Stimulated activated CD4-positive, alpha-beta T cell treated with anti-CD3 and anti-CD28 coated beads, Interleukin-15, amount 100 ng/mL, for 24 hours (primary cell): ENCODE results near the gene TSPAN33.
"Not testable (repeated sequence)": the region's sequence is repeated elsewhere in the genome, so short reads cannot be mapped to it uniquely, and the experiment has no call there.

Source experiments
- DNase-seq: peaks from one replicate; pipeline ENCODE4 v3.0.0-alpha.2; 2020

The TSPAN33 gene

GRCh38 chr7:129209067-129209926, 64.8 kb downstream of the TSPAN33 start:
- no peak for DNase-seq

DNA sequence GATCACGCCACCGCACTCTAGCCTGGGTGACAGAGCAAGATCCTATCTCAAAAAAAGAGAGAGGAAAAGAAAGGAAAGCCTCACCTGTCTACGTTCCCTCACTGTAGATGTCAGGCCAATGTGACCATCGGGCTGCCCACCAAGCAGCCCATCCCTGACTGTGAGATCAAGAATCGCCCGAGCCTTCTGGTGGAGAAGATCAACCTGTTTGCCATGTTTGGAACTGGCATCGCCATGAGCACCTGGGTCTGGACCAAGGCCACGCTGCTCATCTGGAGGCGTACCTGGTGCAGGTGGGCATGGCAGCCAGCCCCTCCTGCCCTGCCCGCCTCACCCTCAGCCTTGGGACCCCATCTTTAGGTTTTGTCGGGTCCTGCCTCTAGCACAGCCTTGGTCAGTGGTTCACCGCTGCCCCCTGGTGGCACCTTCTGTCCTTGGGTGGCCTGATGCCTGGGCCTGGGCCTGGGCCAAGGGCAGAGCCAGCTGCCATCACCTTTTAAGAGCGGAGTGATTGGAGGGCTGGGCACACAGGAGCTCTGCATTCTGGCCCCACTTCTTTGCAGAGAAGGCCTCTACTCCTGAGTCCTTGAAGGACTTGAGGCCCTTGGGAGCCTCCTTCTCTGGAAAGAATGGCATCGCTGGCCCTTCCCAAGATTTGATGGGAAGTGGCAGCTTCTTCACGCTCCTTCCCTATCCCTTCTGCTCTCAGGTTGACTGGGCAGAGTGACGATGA, 65.9 kb downstream of the TSPAN33 start:
- DNase-seq: peak; percentile 83

GRCh38 chr7:129210989-129211312, 66.4 kb downstream of the TSPAN33 start:
- DNase-seq: no peak

DNA sequence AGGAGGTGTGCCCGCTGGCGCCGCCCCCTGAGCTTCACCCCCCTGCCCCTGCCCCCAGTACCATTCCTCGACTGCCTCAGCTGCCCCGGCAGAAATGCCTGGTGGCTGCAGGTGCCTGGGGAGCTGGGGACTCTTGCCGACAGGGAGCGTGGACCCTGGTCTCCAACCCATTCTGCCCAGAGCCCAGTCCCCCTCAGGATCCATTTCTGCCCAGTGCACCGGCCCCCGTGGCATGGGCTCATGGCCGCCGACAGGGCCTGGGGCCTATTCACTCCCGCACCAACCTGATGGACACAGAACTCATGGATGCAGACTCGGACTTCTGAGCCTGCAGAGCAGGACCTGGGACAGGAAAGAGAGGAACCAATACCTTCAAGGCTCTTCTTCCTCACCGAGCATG, 67.6 kb downstream of the TSPAN33 start:
- no peak for DNase-seq

- no peak for DNase-seq
Measured at GRCh38 chr7:129212596-129212995, 68.1 kb downstream of the TSPAN33 start.

DNA sequence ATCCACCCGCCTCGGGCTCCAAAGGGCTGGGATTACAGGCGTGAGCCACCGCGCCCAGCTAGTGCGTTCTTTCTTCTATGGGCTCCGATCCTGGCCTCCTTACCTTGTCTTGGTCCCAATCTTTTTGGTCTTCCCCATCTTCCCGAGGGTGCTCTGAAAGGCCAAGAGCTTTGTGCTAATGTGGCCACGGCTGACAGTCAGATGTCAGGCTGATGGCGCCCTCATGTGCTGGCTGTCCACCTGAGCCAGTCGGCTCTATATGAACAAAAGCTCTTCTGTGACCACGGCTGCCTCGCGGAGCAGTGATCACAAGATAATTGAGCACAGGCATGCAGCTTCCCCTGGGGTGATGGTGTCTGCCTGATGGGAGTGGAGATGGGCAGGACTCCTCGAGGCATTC, 69.3 kb downstream of the TSPAN33 start:
- peak; percentile 20 for DNase-seq

- not testable (repeated sequence) for DNase-seq
Measured at GRCh38 chr7:129215691-129216090, 71.2 kb downstream of the TSPAN33 start.

- not testable (repeated sequence) for DNase-seq
Measured at GRCh38 chr7:129216101-129216715, 71.7 kb downstream of the TSPAN33 start.

- not testable (repeated sequence) for DNase-seq
Measured at GRCh38 chr7:129216821-129217416, 72.4 kb downstream of the TSPAN33 start.

GRCh38 chr7:129218514-129219062, 74.1 kb downstream of the TSPAN33 start:
- DNase-seq: peak; percentile 85

DNA sequence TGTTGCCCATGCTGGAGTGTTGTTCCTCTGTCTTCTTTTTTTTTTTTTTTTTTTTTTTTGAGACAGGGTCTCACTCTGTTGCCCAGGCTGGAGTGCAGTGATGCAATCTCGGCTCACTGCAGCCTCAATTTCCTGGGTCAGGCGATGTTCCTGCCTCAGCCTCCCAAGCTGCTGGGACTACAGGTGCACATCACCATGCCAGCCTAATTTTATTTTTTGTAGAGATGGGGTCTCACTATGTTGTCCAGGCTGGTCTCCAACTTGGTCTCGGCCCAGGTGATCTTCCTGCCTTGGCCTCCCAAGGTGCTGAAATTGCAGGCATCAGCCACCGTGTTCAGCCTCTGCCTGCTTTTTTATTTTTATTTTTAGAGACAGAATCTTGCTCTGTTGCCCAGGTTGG, 74.7 kb downstream of the TSPAN33 start:
- DNase-seq: not testable (repeated sequence)
